GM21367 (cell line): ENCODE results near the gene REXO1.

Experiments
- ATAC-seq: cut with Tn5 transposase; IDR thresholded peaks from one replicate; pipeline ENCODE4 v1.9.1; 2021; ENCODE audit not compliant: unreplicated experiment

Gene REXO1

GRCh38 chr19:1794424-1795172 is 53.7 kb downstream of the REXO1 start:
- ATAC-seq: no peak

GRCh38 chr19:1791879-1792278 is 56.4 kb downstream of the REXO1 start:
- ATAC-seq: no peak

- ATAC-seq: no peak
Observed at GRCh38 chr19:1790054-1790792, 58.1 kb downstream of the REXO1 start.

GRCh38 chr19:1789261-1790041 is 58.8 kb downstream of the REXO1 start:
- no peak for ATAC-seq

GRCh38 chr19:1787116-1787515 is 61.2 kb downstream of the REXO1 start:
- no peak for ATAC-seq

- no peak for ATAC-seq
Observed at GRCh38 chr19:1786668-1787067, 61.6 kb downstream of the REXO1 start.

GRCh38 chr19:1785310-1785709 is 63.0 kb downstream of the REXO1 start:
- ATAC-seq: no peak

GRCh38 chr19:1783874-1784273 is 64.4 kb downstream of the REXO1 start:
- ATAC-seq: no peak

GRCh38 chr19:1783354-1783753 is 64.9 kb downstream of the REXO1 start:
- ATAC-seq: no peak

GRCh38 chr19:1782521-1782920 is 65.8 kb downstream of the REXO1 start:
- no peak for ATAC-seq

GRCh38 chr19:1780272-1780958 is 67.9 kb downstream of the REXO1 start:
- ATAC-seq: no peak

GRCh38 chr19:1779574-1779973 is 68.7 kb downstream of the REXO1 start:
- no peak for ATAC-seq

- no peak for ATAC-seq
Observed at GRCh38 chr19:1777149-1777548, 71.1 kb downstream of the REXO1 start.

GRCh38 chr19:1776606-1777147 is 71.6 kb downstream of the REXO1 start:
- no peak for ATAC-seq

GRCh38 chr19:1775951-1776605 is 72.2 kb downstream of the REXO1 start:
- ATAC-seq: no peak

GRCh38 chr19:1774989-1775772 is 73.1 kb downstream of the REXO1 start:
- no peak for ATAC-seq

GRCh38 chr19:1773184-1773583 is 75.1 kb downstream of the REXO1 start:
- no peak for ATAC-seq

- ATAC-seq: no peak
Observed at GRCh38 chr19:1770866-1771576, 77.3 kb downstream of the REXO1 start.

- no peak for ATAC-seq
Observed at GRCh38 chr19:1769645-1769985, 78.7 kb downstream of the REXO1 start.
